Urothelium cell line (cell line): ENCODE results near the gene ENTPD6.
A peak's percentile ranks its signal among the peaks of the same experiment; 100 is the strongest.
"Not testable (repeated sequence)": the region's sequence is repeated elsewhere in the genome, so short reads cannot be mapped to it uniquely, and the experiment has no call there.

Experiments
- DNase-seq: peaks from one replicate; pipeline ENCODE4 v3.0.0; 2011; ENCODE audit warnings: low spot score, mixed read lengths
- FAIRE-seq: peaks from 2 replicates; lab custom pipeline; 2011; peaks lifted over from hg19 to GRCh38; lab: Jason Lieb, UNC

Gene ENTPD6

DNA sequence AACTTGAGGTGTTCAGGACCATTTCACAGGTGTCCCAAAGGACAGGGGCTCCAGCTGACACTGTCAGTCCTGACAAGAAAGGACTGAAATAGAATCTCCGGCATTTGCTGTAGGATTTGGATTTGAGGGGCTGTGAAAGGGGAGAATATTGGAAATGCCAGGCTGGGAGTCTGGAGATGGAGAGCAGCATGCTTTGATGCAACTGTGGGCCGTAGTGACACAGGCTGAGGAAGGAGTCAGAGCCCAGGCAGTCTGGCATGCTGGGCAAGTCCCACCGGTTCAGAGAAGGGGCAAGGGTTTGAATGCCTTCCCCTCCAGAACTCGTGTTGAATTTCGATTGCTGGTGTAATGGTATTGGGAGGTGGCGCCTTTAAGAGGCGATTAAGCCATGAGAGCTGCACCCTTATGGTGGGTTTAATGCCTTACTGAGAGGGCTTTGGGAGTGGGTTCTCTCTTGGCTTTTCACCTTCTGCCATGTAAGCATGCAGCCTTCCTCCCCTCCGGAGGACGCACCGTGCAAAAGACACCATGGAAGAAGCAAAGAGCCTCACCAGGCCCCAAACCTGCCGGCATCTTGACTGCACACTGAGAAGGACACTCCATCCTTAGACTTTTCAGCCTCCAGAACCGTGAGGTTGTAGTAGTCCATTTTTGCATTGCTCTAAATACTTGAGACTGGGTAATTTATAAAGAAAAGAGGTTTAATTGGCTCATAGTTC lies 43.0 kb downstream of the ENTPD6 start:
- FAIRE-seq = no peak
- no peak for DNase-seq

- no peak for FAIRE-seq
- no peak for DNase-seq
These were observed 44.2 kb downstream of the ENTPD6 start for GRCh38 chr20:25239387-25240370.

- peak; percentile 20 for FAIRE-seq
- DNase-seq = not testable (repeated sequence)
These were observed 45.5 kb downstream of the ENTPD6 start for GRCh38 chr20:25240851-25241658.

DNA sequence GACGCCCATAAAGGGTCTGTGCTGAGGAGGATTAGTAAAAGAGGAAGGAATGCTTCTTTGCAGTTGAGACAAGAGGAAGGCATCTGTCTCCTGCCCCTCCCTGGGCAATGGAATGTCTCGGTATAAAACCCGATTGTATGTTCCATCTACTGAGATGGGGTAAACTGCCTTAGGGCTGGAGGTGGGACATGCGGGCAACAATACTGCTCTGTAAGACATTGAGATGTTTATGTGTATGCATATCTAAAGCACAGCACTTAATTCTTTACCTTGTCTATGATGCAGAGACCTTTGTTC lies 46.1 kb downstream of the ENTPD6 start:
- not testable (repeated sequence) for DNase-seq, FAIRE-seq

DNA sequence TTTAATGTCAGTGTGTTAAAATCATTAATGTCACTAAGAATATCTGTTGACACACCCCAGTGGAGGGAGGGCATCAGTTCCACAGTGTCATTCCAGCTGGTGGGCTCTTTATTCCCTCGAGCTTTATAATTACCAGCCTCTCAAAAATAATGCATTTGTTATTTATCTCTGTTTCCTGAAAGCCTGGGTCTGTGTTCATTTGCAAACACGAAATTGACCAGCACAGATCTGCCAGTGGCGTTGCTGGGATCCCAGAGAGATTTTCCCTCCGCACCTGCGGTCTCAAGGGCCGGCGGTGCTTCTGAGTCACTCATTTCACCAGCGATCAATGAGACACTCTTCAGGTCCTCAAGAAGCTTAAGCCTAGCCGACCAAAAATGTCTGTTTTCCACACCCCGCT lies 46.7 kb downstream of the ENTPD6 start:
- DNase-seq = no peak
- no peak for FAIRE-seq

DNA sequence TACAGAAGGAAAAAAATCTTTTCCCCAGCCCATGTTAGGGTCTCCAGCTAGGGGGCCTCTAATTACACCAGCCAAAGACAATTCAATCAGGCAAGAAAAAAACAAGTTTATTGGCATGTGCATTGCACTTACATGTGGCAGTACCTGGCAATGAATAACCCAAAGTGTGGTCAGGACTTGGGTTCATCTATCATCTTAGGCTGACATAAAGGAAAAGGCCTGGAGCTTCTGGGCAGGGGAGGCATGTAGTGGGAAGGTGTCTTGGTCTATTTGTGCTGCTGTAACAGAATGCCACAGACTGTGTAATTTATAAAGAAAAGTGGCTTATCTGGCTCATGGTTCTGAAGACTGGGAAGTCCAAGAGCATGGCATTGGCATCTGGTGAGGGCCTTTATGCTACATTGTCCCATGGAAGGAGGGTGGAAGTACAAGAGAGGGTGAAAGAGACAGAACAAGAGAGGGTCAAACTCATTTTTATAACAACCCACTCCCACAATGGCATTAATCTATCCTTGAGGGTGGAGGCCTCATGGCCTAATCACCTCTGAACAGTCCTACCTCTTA lies 48.0 kb downstream of the ENTPD6 start:
- DNase-seq (no peak), FAIRE-seq (no peak)

- FAIRE-seq (no peak), DNase-seq (no peak)
These were observed 49.5 kb downstream of the ENTPD6 start for GRCh38 chr20:25244976-25245375.

- no peak for FAIRE-seq
- no peak for DNase-seq
These were observed 49.9 kb downstream of the ENTPD6 start for GRCh38 chr20:25245461-25245860.

GRCh38 chr20:25246182-25246999 lies 50.9 kb downstream of the ENTPD6 start:
- DNase-seq (no peak), FAIRE-seq (no peak)

DNA sequence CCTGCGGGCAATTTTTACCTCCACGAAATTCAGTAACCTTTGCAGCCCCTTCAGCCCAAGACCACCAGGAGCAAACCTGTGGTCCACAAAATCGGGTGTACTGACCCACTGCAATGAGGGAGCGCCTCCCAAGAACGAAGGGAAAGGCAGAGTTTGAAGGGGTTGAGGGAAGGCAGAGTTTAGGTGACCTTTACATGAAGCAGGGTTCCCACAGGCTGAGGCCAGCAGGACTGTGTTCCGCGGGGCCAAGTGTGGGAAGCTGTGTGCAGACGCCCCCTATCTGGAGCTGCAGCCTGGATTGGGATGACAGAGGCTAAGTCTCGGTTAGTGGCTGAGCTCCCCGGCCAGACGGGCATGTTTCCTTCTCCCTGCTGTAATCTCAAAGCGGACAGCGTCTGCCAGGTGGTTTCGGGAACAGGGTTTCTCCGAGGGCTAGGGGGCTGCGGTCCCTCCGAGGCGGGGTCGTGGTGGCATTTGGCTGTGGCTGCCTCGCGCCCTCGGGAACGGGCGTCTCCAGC lies 51.5 kb downstream of the ENTPD6 start:
- FAIRE-seq = no peak

DNA sequence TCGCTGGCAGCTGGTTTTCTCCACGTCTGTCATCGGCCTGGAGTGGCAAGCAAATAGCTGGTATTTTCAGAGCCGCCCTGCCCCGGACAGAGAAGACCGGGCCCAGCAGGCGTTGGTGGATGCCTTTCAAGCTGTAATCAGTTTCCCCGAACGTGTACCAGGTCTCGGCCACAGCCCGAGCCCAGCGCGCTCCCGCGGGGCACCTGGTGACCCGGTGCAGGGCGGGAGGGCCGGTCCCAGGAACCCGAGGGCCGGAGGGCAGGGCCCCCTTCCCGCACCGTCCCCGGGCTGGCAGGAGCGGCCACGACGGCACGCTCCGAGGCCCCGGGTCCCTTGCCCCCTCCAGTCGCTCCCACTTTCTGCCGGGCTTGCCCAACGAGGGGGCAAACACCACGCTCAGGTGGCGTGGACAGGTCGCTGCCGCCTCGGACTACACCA lies 52.0 kb downstream of the ENTPD6 start:
- no peak for DNase-seq
- no peak for FAIRE-seq

More for the DNA sequence above, 51.5 kb downstream of the ENTPD6 start:
- peak; percentile 72 for DNase-seq

DNA sequence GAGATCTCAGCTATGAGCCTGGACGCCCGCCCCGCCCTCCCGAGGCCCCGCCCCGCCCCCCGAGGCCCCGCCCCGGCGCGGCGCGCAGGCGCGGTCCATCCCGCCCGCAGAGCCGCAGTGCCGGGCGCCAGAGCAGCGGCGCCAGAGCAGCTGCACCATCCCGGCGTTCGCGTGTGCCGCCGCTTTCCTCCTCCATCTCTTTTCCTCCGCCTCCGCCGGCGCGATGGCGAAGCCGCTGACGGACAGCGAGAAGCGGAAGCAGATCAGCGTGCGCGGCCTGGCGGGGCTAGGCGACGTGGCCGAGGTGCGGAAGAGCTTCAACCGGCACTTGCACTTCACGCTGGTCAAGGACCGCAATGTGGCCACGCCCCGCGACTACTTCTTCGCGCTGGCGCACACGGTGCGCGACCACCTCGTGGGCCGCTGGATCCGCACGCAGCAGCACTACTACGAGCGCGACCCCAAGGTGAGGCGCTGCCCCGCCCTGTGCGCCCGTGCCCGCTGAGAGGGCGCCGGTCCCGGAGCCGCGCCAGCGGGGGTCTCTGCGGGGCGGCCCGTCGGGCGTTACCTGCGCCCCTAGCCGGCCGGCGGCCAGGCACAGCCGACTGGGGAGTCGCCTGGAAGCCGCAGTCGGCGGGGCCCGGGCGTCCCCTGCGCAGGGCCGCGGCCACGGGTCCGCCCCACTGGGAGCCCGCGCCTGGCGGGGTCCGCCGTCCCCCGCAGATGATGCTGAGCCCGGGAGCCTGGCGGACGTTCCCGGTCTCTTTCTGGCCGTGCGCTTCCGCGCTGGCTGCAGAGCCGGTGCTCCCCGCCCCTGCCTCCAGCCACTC lies 52.7 kb downstream of the ENTPD6 start, which contains the start of gene PYGB:
PYGB (plus strand) TSS at position 130 of the 830 bp plus-strand sequence; CDS start at position 224, 94 bp downstream.
- DNase-seq (peak; percentile 96), FAIRE-seq (peak; percentile 87)

DNA sequence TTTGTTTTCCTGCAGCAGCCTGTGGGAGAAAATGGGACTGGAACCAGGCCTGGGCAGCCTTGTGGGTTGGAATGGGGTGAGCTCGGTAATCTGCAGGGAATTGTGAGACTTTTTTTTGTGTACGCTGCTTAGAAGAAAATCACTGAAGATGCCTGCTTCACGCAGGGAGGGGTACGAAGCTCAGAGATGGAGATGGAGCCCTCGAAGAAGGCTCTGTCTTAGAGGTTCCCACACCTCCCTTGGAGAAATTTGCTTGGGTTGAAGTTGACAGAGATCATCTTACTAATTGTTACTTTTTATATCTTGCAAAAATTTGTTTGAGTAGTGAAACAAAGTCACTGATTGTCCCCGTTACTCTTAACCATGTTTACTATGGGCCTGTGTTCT lies 53.3 kb downstream of the ENTPD6 start:
- no peak for FAIRE-seq
- no peak for DNase-seq

DNA sequence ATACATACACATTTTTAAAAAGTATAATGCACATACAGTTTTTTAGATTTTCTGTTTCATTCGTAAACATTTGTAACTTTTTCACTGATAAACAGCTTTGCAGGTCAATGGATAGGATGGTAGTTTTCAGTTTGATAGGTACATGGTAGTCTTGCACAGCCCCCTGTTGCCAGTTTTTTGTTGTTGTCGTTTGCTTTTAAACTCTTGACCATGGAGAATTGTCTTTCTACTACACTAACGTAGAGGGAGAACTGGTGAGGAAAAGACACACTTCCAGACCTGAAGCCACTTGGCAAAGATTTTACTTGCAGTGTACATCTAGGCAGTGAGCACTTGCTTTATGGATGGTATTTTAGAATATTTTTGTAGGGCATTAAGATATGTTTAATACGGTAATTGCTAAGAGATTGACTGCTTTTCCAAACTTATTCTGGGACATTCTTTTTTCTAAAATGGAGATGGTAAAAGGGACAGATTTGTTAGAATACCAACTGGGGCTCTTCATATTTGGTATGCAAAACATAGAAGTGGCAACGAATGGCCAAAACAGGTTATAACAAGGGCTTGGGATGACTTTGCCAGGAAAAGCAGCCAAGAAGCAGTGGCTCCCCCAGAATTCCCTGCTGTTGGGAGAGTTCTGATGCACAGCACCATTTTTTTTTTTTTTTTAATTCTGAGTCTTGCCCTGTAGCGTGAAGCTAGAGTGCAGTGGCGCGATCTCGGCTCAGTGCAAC lies 53.9 kb downstream of the ENTPD6 start:
- DNase-seq (no peak), FAIRE-seq (no peak)

DNA sequence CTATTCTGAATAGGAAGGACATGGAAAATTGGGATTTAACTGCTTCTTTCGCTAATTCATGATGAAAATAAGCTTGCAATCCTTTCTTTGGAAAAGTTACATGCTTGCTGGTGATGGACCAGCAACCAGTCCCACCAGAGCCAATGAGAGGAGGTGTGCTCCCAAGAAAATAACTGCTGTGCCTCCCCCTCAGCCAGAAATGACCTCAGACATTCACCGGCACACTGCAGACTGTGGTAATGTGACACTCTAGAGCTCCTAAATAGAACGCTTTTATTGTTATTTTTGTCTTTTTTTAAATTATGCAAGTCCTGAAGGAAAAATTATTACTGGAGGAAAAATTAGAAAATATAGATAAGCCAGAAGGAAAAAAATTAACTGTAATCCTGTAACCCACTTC lies 55.0 kb downstream of the ENTPD6 start:
- DNase-seq (no peak), FAIRE-seq (no peak)

DNA sequence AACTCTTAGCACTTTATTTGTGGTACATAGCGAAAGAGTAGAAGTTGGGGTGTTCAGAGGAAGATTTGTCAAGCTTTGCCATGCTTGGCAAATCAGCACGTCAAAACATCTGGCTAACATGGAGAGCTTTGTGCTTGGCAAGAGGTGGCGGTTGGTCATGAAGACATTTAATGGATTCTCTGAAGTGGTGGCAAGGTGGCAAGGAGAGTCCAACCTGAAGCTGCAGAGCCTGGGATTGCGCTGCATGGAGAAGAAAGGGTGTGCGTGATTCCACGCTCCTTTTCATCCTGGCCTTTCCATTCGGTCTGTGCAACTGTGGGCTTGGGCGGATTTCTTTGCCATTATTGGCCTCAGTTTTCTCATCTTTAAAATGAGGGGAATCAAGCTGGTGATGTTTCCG lies 55.5 kb downstream of the ENTPD6 start:
- no peak for DNase-seq
- FAIRE-seq = no peak

DNA sequence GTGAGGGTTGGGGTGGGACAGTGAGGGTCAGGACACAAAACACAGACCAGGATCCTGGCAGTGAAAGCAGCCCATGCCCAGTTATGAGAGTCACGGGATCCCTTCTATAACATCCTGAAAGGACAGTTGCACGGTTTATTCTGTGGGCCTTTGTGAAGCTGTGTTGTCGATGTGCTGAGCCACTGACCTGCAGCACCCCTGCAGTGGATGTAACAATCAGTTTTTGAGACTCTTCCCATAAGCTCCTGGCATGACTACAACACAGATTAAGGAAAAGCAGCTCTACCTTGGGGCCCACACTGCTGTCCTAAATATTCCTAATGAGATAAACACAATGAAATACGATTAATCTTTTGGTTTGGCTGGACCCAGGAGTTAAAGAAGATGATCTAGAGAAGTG lies 56.0 kb downstream of the ENTPD6 start:
- FAIRE-seq = no peak
- no peak for DNase-seq

DNA sequence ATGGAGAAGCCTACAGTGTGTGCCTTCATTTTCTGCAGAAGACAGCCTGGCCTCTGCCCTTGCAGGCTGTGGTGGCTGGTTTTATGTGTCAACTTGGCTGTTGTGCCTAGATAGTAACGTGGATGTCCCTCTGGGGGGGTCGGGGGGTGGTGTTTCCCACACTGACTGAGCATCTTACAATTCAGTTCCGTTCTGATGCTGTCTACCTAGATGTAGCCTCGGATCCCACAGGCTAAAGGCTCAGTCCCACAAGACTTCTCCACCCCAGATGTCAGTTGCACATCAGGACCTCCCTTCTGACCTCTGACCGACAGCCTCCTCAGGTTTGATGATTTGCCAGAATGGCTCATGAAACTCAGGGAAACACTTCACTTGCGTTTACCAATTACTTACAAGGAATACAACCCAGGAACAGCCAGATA lies 56.7 kb downstream of the ENTPD6 start:
- DNase-seq (no peak), FAIRE-seq (no peak)
